ENCODE data around the gene MRPS31.
"Not testable (repeated sequence)": the region's sequence is repeated elsewhere in the genome, so short reads cannot be mapped to it uniquely, and the experiment has no call there.

The MRPS31 gene

DNA sequence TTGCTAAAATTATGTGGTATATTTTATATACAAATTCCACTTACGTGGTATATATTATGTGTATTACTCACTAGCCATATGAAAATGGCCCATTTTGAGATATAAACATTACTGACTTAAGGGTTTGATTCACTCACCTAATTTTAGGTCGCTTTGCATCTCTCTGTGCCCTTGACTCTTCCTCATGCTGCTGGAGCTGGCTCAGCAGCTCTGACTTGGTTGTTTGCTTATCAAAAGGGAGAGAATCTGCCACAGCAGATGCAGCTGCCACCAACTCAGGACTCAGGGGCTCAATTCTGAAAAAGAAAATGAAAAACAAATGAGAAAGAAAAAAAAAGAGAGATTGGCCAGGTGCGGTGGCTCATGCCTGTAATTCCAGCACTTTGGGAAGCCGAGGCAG, 12.2 kb downstream of the MRPS31 start:
- DNase-seq: no peak

DNA sequence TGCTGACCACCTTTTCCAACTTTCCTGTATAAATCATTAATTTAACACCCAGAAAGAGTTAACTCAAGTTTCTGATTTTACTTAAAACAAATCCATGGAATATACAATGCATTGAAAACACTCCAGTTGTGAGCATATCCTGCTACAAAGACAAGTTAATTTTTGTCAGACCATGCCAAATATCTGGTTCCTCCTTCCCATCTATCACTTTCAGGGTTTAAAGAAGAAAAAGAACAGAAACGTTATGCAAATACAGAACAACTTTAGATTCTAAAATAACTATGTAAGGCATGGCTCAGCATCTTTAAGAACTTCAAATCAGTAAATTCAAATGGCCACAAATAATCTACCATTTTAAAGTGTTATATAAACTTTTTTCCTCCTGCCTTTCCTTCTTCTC, 14.9 kb downstream of the MRPS31 start:
- DNase-seq: no peak

DNA sequence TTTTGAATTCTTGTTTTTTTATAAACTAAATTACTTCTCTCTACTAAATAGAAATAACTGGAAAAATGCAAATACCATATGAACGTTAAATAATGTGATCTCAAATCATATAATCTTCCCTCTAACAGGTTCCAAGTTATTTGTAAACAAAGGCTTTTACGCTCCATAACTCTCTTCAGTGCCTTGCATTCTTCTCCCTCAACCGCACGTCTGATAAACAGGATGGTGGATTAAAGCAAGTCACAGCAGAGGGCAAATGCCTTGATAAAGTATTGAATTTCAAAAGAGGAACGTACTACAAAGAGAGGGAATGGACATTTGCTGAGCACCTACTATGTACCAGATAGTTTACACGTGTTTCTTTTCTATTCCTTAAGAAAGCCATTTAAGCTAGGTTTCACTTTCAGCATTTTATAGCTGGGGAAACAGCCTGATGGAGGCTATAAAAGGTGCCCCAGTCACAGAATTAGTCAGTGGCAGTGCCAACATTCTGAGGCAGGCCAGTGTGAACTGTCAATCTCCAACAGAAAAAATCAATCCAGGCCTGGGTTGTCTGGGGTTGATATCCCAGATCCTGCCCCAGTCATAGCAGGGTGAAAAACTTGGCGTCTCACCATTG, 15.8 kb downstream of the MRPS31 start:
- DNase-seq: no peak

DNA sequence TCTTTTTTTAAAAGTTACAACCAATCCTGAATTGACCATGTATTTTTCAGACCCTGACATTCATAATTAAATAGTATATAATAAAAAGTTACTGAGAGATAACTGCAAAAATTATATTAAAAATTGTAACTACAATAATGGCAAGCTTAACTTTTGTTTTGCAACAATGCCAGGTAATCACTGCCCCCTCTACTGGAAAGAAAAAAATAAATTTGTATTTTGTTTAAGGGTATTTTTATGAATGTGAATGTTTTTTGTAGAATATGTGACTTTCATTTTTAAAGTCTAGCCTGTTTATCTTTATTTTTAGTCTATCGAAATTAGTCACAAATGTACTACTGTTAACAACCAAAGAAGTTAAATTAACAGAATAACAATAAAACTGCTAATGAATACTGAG, 21.7 kb downstream of the MRPS31 start:
- DNase-seq: no peak

DNA sequence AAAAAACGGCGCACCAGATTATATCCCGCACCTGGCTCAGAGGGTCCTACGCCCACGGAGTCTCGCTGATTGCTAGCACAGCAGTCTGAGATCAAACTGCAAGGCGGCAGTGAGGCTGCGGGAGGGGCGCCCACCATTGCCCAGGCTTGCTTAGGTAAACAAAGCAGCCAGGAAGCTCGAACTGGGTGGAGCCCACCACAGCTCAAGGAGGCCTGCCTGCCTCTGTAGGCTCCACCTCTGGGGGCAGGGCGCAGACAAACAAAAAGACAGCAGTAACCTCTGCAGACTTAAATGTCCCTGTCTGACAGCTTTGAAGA, 35.8 kb downstream of the MRPS31 start:
- not testable (repeated sequence) for DNase-seq

DNA sequence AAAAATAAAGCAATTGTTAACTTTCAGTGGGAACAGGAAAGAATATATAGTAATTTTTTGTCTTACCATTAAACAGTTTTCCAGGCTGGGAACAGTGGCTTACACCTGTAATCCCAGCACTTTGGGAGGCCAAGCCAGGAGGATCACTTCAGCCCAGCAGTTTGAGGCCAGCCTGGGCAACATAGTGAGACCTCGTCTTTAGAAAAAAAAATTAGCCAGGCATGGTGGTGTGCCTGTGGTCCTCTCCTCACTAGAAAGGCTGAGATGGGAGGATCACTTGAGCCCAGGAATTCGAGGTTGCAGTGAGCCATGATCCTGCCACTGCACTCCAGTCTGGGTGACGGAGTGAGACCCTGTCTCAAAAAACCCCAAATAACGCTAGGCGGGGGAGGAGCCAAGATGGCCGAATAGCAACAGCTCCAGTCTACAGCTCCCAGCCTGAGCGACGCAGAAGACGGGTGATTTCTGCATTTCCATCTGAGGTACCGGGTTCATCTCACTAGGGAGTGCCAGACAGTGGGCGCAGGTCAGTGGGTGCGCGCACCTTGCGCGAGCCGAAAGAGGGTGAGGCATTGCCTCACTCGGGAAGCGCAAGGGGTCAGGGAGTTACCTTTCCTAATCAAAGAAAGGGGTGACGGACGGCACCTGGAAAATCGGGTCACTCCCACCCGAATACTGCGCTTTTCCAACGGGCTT, 36.3 kb downstream of the MRPS31 start:
- peak in 1 of 3 experiments; percentile 14 for DNase-seq

DNA sequence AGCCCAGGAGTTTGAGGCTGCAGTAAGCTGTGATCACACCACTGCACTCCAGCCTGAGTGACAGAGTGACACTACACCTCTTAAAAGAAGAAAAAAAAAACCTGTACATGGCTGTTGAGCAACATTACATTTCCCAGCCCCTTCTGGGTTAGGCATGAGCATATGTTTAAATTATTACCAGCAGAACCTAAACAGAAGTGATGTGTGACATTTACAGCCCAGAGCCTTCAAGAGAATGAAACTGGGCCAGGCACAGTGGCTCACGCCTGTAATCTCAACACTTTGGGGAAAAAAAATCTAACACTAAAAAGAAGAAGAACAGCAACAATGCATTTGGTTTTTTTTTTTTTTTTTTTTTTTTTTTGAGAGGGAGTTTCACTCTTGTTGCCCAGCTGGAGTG, 38.3 kb downstream of the MRPS31 start:
- DNase-seq: no peak

DNA sequence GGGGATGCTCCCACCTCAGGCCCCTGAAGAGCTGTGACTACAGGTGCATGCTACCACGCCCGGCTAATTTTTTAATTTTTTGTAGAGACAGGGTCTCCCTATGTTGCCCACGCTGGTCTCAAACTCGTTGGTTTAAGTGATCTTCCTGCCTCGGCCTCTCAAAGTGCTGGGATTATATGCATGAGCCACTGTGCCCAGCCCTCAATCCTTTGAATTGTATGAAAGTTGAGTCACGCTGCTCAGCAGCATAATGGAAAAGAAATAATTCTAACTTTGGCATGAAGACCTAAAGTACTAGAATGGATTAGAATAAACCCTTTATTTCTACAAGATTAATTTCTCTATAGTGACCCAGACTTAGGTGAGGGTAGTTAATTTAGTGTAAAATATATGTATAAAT, 42.4 kb downstream of the MRPS31 start:
- DNase-seq: no peak

DNA sequence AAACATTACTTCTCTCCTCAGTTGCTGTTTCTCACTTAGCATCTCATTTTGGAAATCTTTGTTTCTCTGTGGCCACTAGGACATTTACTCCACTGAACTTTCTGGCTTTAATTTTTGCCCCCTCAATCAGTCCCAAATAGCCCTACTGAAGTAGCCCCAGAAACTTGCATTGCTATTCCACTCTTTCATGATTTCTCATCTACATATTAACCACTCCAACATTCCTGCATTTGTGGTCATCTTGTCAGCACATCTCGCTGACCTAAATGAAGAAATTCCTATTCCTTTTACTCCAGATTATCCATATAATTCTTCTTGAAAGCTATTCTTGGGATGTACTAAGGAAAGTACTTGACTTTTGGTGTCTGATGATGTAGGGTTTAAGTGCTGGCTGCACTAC, 56.6 kb downstream of the MRPS31 start:
- not testable (repeated sequence) for DNase-seq

DNA sequence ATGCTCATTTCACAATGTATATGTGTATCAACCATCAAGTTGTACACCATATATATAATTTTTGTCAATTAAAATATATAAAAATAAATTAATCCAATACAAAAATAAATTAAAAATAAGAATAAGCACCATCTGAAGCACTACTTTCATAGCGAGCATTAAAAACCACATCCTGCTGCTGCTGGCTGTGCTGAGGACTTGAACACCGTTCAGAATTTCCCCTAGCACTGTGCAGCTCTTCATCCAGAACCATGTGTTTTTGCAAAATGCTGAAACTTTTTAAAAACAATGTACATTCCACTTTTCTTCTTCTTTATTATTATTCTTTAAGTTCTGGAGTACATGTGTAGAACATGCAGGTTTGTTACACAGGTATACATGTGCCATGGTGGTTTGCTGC, 64.6 kb downstream of the MRPS31 start:
- DNase-seq: no peak

DNA sequence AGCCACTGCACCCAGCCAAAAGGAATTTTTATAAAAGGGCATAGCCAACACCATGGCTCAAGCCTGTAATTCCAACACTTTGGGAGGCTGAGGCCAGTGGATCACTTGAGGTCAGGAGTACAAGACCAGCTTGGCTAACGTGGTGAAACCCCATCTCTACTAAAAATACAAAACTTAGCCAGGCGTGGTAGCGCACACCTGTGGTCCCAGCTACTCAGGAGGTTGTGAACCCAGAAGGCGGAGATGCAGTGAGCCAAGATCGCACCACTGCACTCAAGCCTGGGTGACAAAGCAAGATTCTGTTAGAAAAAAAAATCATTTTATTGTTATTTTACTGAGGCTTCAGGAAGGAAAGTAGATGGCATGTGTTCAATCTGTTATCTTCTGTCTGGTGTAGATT, 73.3 kb downstream of the MRPS31 start:
- DNase-seq: no peak

DNA sequence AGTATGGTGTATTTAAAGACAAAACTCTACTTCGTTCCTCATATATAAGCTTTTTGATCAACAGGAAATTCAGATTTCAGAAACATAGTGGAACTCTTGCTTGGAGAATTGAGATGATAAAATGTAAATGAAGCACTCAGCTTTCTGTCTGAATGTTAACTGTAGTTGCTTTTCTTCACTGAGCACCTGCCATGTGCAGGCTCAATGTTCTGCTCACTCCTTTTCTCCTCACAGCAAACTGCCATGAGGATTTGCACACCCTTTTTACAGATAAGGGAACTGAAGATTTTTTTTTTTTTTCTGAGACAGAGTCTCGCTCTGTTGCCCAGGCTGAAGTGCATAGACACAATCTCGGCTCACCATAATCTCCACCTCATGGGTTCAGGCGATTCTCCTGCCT, 76.6 kb downstream of the MRPS31 start:
- no peak for DNase-seq

DNA sequence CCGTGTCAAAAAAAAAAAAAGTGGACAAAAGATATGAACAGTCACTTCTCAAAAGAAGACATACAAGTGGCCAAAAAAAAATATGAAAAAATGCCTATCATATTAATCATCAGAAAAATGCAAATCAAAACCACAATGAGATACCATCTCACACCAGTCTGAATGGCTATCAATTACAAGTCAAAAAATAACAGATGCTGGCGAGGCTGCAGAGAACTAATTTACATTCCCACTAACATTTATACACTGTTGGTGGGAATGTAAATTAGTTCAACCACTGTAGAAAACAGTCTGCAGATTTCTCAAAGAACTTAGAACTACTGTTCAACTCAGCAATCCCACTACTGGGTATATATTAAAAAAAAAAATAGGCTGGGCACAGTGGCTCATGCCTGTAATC, 78.0 kb downstream of the MRPS31 start:
- no peak for DNase-seq

DNA sequence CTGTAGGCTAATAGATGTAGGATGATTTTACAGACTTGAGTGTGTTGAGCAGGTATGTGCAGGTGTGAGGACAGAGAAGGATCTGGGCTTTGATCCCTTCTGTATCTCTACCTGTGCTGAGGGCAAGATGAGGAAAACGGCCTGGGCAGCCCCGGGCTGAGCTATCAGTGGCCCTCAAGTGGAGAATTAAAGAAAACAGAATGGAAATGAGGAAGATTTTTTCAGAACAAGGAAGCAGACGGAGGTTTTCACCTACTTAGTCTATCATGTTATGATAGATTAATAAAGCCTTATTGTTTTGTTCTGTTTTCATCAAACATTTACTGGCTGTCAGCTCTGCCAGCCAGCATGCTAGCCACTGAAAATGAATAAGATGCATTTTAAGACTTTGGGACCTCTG, 82.2 kb downstream of the MRPS31 start:
- no peak for DNase-seq

DNA sequence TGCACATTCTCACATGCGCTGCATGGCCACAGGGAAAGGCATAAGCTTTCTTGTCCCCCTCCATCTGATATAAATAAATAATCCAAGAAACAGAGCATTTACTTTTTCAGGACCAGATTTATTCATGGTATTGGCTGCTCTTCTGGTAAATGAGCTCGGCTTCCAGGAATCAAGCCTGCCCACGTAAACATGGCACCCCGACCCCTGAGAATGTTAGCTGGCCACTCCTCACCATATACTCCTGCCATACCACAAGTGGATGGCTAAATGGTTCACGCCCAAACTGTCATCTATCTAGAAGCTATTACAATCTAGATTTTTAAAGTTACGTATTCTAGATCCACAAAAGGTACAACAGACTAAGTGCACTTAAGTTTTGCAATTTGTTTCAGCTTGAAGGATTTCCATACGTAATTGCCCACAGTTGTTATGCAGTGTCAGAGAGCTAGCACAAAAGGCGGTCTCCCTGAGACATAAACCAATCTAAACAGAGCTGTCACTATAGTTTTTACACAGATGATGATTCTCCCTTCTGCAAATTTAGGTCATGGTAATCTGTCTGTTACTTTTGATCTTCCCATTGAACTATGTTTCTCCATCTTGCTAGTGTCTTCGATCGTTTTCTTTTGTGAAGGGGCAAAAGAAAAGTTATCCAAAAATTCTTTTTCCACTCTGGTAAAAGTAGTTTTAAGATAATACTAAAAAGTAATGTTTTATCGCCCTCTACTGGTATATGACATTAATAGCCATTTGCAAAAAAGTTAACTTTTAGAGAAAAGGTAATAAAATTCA, 88.3 kb downstream of the MRPS31 start:
- peak in 2 of 3 experiments; percentile 27 to 39 for DNase-seq

DNA sequence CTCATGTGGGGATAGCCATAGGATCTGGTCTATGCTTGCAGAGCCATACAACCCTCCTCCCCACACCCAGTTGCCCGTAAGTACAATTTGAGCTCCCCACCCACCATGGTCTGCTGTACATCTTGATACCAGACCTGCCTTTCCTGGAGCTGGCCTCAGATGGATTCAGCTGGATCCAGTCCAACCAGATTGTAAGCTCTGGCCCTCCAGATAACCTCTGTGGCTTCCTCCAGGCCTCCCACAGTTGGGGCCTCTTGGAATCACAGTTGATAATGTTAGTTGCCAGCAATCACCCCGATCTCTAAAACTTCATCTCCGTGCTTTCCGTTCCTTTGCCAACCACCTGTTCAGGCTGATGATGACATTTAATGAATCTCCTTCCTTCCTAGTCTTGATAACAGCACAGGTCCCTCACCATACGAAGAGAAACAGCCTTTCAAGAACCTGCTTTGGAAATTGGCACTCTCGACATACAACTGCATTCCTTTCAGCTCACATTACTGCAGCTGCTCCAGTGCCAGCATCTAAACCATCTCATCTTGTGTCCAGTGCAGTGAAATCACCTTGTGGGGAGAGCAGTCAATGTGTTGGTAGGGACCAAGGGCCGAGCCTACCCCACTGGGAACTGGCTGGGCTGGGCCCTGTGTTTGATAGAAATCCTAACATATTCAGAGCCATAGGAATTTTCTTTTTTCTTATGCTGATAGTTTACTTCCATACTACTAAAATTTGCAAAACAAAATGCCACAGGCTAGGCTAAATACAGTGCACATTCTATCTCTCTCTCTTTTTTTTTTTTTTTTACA, 89.4 kb downstream of the MRPS31 start:
- no peak for DNase-seq

DNA sequence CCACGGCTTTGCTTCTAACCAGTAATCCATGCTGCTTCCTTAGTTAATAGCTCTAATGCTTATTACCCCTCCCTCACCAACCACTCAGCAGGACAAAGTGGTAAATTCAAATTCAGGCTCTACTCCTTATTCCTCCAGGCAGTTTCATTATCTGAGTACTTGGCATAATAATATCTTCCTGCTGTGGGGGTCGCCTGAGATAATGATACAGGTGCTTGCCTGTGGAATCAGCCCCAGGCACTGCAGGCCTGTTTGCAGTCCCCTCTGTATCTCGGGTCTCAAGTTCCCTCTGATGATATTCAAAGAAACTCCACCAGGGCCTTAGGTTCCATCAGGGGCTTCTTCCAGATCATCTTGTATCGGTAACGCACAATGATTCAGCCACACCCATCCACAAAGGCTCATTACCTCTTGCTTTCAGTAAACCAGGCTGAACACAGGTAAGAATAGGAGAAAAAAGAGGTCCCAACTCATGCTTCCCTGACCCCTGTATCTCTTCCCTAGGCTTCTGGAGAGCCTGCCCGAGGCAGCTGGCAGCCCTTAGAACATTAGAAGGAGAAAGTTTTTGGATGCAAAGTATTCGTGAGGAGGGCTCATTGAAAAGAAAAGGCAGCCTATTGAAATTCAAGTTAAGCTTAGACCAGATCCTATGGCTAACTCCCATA, 90.2 kb downstream of the MRPS31 start:
- DNase-seq: peak in 1 of 3 experiments; percentile 33

DNA sequence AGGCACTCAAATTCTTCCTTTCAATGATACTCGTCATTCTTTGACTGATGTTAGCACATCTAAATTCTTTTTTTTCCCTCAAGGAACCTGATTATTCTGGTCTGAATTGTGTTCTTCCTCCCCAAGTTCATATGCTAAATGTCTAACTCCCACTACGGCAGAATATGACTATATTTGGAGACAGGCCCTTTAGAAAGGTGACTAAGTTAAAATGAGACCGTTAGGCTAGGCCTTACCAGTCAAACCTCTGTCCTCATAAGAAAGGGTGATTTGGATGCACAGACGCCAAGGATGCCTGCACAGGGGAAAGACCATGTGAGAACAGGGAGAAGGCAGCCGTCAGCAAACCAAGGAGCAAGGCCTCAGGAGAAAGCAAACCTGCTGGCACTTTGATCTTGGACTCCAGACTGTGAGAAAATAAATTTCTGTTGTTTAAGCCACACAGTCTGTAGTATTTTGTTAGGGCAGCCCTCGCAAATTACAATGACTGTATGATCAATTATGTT, 91.5 kb downstream of the MRPS31 start:
- no peak for DNase-seq
